ENCODE results near the gene ZNF638.

ZNF638 gene

DNA sequence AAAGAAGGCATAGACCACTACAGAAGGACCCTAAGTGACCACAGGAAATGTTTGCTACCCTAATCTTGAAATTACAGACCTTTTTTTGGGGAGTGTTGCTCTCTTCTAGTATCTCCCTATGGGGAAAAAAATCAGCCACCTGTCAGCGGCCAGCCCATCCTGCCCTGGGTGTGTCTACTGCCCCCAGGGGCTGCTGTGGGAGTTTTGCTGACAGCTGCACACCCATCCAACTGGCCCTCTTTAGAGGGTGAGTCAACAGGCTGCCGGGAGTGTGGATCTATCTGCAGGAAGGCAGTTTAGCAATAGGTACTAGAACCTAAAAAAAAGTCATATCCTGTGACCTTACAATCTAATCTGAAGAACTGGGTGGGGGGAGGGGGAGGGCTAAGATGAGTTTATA lies 121.0 kb downstream of the ZNF638 start:
- Histone ChIP-seq H3K4me3 (ENCODE audit: low read depth in 1 of 2, low read length in 2 of 2) (no peak overlapping the region), H3K4me1 (ENCODE audit: control insufficient read depth in 1 of 2, insufficient read depth in 2 of 2, low read length in 2 of 2) (peaks cover 9 to 16% of the 10 kb centered on the region in 2 donors), H3K9ac (ENCODE audit: low read depth in 1 of 2, low read length in 2 of 2) (no peak overlapping the region), H3K36me3 (ENCODE audit: control insufficient read depth in 1 of 2, insufficient read depth in 2 of 2, low read length in 2 of 2) (no peaks in the 10 kb centered on the region), H3K27ac (ENCODE audit: low read depth, low read length) (no peak overlapping the region), H3K9me3 (ENCODE audit: control insufficient read depth in 1 of 2, low read length in 2 of 2) (no peaks in the 10 kb centered on the region), H3K27me3 (ENCODE audit: control insufficient read depth in 1 of 2, insufficient read depth in 2 of 2, low read length in 2 of 2) (peaks cover 22 to 25% of the 10 kb centered on the region in 2 donors)

- Histone ChIP-seq H3K4me1 (ENCODE audit: control insufficient read depth in 1 of 2, insufficient read depth in 2 of 2, low read length in 2 of 2) (peaks cover 9 to 16% of the 10 kb centered on the region in 2 donors), H3K9ac (ENCODE audit: low read depth in 1 of 2, low read length in 2 of 2) (no peak within 1 kb of the TSS)
These were observed 122.0 kb downstream of the ZNF638 start, which contains the start of gene DYSF for GRCh38 chr2:71453404-71454220. DYSF (plus strand) TSS chr2:71453561.

DNA sequence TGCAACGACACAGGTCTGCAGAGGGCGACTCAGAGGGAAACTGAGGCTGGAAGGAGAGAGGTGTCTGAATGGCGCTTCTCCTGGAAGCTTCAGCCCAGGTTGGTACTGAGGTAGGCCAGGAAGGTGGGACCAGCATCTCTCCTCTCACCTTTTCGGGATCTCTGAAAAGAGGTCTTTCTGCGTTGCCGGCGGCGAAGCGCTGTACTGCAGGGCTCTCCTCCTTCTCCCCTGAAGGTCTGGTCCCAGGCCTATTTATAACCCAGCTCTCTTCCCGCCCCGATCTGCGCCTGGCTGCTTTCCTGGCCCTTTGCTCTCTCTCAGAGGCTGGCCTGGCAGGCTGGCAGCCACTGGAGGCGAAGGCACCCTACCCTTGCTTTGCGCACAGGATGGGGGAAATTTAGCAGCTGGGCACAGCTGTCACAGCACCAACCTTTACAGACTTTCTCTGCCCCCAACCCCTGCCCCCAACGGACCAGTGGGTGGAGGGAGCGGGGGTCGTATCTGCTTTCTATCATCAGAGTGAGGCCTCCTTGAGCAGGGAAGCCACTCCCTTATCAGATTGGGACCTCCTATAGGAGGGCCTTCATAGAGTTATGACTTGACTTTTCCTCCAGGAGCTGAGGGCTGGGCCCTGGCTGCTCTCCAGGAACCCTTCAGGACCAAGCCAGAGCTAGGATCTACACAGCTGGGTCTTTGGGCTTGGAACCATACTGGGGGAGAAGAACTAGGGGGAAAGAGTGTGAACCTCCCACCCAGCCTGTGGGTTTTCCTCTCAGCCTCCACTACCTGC lies 122.8 kb downstream of the ZNF638 start:
- Histone ChIP-seq H3K4me1 (ENCODE audit: control insufficient read depth in 1 of 2, insufficient read depth in 2 of 2, low read length in 2 of 2) (peaks cover 9 to 16% of the 10 kb centered on the region in 2 donors), H3K27me3 (ENCODE audit: control insufficient read depth in 1 of 2, insufficient read depth in 2 of 2, low read length in 2 of 2) (peaks cover 22 to 25% of the 10 kb centered on the region in 2 donors), H3K9me3 (ENCODE audit: control insufficient read depth in 1 of 2, low read length in 2 of 2) (no peaks in the 10 kb centered on the region), H3K9ac (ENCODE audit: low read depth in 1 of 2, low read length in 2 of 2) (no peak overlapping the region), H3K27ac (ENCODE audit: low read depth, low read length) (no peak overlapping the region), H3K36me3 (ENCODE audit: control insufficient read depth in 1 of 2, insufficient read depth in 2 of 2, low read length in 2 of 2) (no peaks in the 10 kb centered on the region), H3K4me3 (ENCODE audit: low read depth in 1 of 2, low read length in 2 of 2) (peak overlapping the region; percentile 56 to 59)

More at GRCh38 chr2:71453404-71454220, 122.0 kb downstream of the ZNF638 start, which contains the start of gene DYSF:
- H3K9me3 ChIP-seq (ENCODE audit: control insufficient read depth in 1 of 2, low read length in 2 of 2), result no peaks in the 10 kb centered on the region
- no peaks in the 10 kb centered on the region for H3K36me3 ChIP-seq (ENCODE audit: control insufficient read depth in 1 of 2, insufficient read depth in 2 of 2, low read length in 2 of 2)
- H3K27ac ChIP-seq (ENCODE audit: low read depth, low read length), result no peak within 1 kb of the TSS
- peak within 1 kb of the TSS; percentile 56 to 59 for H3K4me3 ChIP-seq (ENCODE audit: low read depth in 1 of 2, low read length in 2 of 2)
- peaks cover 22 to 25% of the 10 kb centered on the region in 2 donors for H3K27me3 ChIP-seq (ENCODE audit: control insufficient read depth in 1 of 2, insufficient read depth in 2 of 2, low read length in 2 of 2)

GRCh38 chr2:71455011-71455740 lies 123.6 kb downstream of the ZNF638 start:
- H3K4me1 ChIP-seq (ENCODE audit: control insufficient read depth in 1 of 2, insufficient read depth in 2 of 2, low read length in 2 of 2), result peaks cover 9 to 16% of the 10 kb centered on the region in 2 donors
- peaks cover 22 to 25% of the 10 kb centered on the region in 2 donors for H3K27me3 ChIP-seq (ENCODE audit: control insufficient read depth in 1 of 2, insufficient read depth in 2 of 2, low read length in 2 of 2)
- H3K36me3 ChIP-seq (ENCODE audit: control insufficient read depth in 1 of 2, insufficient read depth in 2 of 2, low read length in 2 of 2), result no peaks in the 10 kb centered on the region
- no peak overlapping the region for H3K4me3 ChIP-seq (ENCODE audit: low read depth in 1 of 2, low read length in 2 of 2)
- no peaks in the 10 kb centered on the region for H3K9me3 ChIP-seq (ENCODE audit: control insufficient read depth in 1 of 2, low read length in 2 of 2)
- no peak overlapping the region for H3K9ac ChIP-seq (ENCODE audit: low read depth in 1 of 2, low read length in 2 of 2)
- H3K27ac ChIP-seq (ENCODE audit: low read depth, low read length), result no peak overlapping the region

DNA sequence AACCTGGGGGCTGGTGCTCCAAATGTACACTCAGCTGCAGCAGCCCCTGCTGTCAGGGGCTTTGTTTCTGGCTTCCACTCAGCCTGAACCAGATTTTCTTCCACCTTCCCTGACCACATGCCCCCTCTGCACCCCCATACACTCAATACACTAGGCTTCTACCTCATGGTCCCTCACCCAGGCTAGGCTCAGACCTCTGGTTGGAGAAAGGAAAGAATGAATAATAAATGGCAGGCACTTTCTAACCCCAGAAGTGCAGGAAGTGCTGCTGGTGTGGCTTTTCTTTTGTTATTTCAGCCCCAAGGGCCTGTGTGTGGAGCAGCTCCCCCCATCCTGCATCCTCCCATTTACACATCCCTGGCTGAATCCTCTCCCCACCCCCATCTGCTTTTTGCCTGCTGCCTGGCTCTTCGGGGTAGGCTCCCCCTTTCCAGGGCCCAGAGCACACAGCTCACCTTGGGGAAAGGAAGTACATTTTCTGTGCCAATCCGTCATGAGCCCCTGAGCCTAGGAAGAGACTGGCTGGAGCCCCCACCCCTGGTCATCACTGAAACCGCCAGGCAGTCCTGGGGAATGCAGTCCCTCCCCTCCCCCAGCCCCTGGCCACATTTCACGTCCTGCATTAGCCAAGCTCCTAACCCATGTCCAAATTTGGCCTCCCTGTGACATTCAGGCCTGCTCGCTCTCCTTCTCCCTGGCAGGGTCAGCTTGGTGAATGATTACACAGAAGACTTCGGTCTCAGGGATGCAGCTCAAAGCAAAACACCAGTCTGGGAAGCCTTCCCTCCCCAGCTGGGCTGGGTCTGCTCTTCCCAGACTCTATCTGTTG lies 124.4 kb downstream of the ZNF638 start:
- Histone ChIP-seq H3K27me3 (ENCODE audit: control insufficient read depth in 1 of 2, insufficient read depth in 2 of 2, low read length in 2 of 2) (peaks cover 22 to 25% of the 10 kb centered on the region in 2 donors), H3K4me3 (ENCODE audit: low read depth in 1 of 2, low read length in 2 of 2) (no peak overlapping the region), H3K4me1 (ENCODE audit: control insufficient read depth in 1 of 2, insufficient read depth in 2 of 2, low read length in 2 of 2) (peaks cover 9 to 20% of the 10 kb centered on the region in 2 donors), H3K9me3 (ENCODE audit: control insufficient read depth in 1 of 2, low read length in 2 of 2) (no peaks in the 10 kb centered on the region), H3K36me3 (ENCODE audit: control insufficient read depth in 1 of 2, insufficient read depth in 2 of 2, low read length in 2 of 2) (no peaks in the 10 kb centered on the region), H3K27ac (ENCODE audit: low read depth, low read length) (no peak overlapping the region), H3K9ac (ENCODE audit: low read depth in 1 of 2, low read length in 2 of 2) (no peak overlapping the region)

GRCh38 chr2:71456617-71457016 lies 125.0 kb downstream of the ZNF638 start:
- Histone ChIP-seq H3K36me3 (ENCODE audit: control insufficient read depth in 1 of 2, insufficient read depth in 2 of 2, low read length in 2 of 2) (no peaks in the 10 kb centered on the region), H3K9ac (ENCODE audit: low read depth in 1 of 2, low read length in 2 of 2) (no peak overlapping the region), H3K4me1 (ENCODE audit: control insufficient read depth in 1 of 2, insufficient read depth in 2 of 2, low read length in 2 of 2) (peaks cover 9 to 27% of the 10 kb centered on the region in 2 donors), H3K27ac (ENCODE audit: low read depth, low read length) (no peak overlapping the region), H3K9me3 (ENCODE audit: control insufficient read depth in 1 of 2, low read length in 2 of 2) (no peaks in the 10 kb centered on the region), H3K4me3 (ENCODE audit: low read depth in 1 of 2, low read length in 2 of 2) (no peak overlapping the region), H3K27me3 (ENCODE audit: control insufficient read depth in 1 of 2, insufficient read depth in 2 of 2, low read length in 2 of 2) (peaks cover 22 to 25% of the 10 kb centered on the region in 2 donors)

DNA sequence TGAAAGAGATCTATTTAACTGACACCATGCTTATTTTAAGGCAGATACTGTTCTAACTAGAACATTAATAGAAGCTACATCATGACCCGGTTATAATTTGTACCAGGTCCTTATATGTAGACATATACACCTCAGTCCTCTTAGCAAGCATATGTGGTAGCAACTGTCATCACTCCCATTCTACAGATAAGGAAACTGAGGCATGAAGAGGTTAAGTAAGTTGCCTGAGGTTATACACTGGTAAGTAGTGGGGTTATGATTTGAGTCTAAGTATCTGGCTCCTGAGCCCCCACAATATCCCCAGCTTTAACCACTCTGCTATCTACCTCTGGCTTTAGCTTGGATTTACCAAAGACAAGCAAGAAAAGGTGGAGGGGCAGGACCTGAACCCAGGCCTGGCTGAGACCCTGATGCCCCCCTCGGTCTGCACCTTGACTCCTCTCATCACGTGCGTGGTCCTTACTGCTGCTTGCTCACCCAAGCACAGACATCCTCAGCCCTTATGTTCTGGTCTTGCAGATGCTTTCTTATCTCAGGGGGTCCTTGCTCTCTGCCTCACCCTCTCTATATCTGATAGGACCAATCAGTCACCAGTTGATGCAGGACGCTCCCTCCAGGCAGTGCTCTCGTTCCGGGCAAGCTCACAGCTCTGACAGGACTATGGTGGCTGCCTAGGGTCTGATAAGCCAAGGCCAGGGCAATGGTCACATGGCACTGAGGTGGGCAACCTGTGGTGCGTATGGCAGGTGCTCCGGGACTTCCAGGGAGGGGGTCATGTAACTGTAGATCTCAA lies 125.7 kb downstream of the ZNF638 start:
- Histone ChIP-seq H3K9ac (ENCODE audit: low read depth in 1 of 2, low read length in 2 of 2) (no peak overlapping the region), H3K36me3 (ENCODE audit: control insufficient read depth in 1 of 2, insufficient read depth in 2 of 2, low read length in 2 of 2) (no peaks in the 10 kb centered on the region), H3K4me3 (ENCODE audit: low read depth in 1 of 2, low read length in 2 of 2) (no peak overlapping the region), H3K9me3 (ENCODE audit: control insufficient read depth in 1 of 2, low read length in 2 of 2) (no peaks in the 10 kb centered on the region), H3K4me1 (ENCODE audit: control insufficient read depth in 1 of 2, insufficient read depth in 2 of 2, low read length in 2 of 2) (peaks cover 9 to 27% of the 10 kb centered on the region in 2 donors), H3K27ac (ENCODE audit: low read depth, low read length) (no peak overlapping the region), H3K27me3 (ENCODE audit: control insufficient read depth in 1 of 2, insufficient read depth in 2 of 2, low read length in 2 of 2) (peaks cover 22% of the 10 kb centered on the region in 2 donors)

GRCh38 chr2:71457923-71458322 lies 126.3 kb downstream of the ZNF638 start:
- Histone ChIP-seq H3K27me3 (ENCODE audit: control insufficient read depth in 1 of 2, insufficient read depth in 2 of 2, low read length in 2 of 2) (peaks cover 22% of the 10 kb centered on the region in 2 donors), H3K36me3 (ENCODE audit: control insufficient read depth in 1 of 2, insufficient read depth in 2 of 2, low read length in 2 of 2) (no peaks in the 10 kb centered on the region), H3K4me1 (ENCODE audit: control insufficient read depth in 1 of 2, insufficient read depth in 2 of 2, low read length in 2 of 2) (peaks cover 9 to 27% of the 10 kb centered on the region in 2 donors), H3K27ac (ENCODE audit: low read depth, low read length) (no peak overlapping the region), H3K9me3 (ENCODE audit: control insufficient read depth in 1 of 2, low read length in 2 of 2) (no peaks in the 10 kb centered on the region), H3K4me3 (ENCODE audit: low read depth in 1 of 2, low read length in 2 of 2) (no peak overlapping the region), H3K9ac (ENCODE audit: low read depth in 1 of 2, low read length in 2 of 2) (no peak overlapping the region)
